Panc1 (cell line): ENCODE data around the gene ADGRB3. TPM values are rescaled to one million over a fixed set of nuclear protein-coding genes. Genes with fewer than 3 reads are reported as not detected.

Experiments used
- ATAC-seq: fragments of 200-7000 bp; cut with Tn5 transposase; 2 replicates; pipeline ENCODE4 v1.9.1; 2020; ENCODE audit warnings: mild to moderate bottlenecking, moderate library complexity
- BruUV-seq: library from RNA; stranded (reverse); fragments of 400-500 nt; replicated peaks from 2 replicates; lab custom pipeline; 2021; lab: Mats Ljungman, UMichigan
- CTCF ChIA-PET: fragments of 300-600 bp; sonication (Branson Sonifier 250); formaldehyde crosslinking; loops from one replicate; lab custom pipeline; 2022; ENCODE audit warnings: antibody characterized with exemption; lab: Charles Lee
- POLR2A ChIA-PET: fragments of 300-600 bp; sonication (Branson Sonifier 250); formaldehyde crosslinking; loops from one replicate; lab custom pipeline; 2022; ENCODE audit warnings: antibody characterized with exemption; lab: Charles Lee
- DNase-seq: peaks from one replicate; pipeline ENCODE4 v3.0.0-alpha.2; 2010; ENCODE audit warnings: low read depth, low spot score
- H3K27ac ChIP-seq: 2 replicates; pipeline ENCODE4 v1.5.1; 2011; ENCODE audit warnings: mild to moderate bottlenecking, low read length, inconsistent platforms
- H3K27me3 ChIP-seq: fragments of 200-500 bp; sonication (Bioruptor generic); 2 replicates; pipeline ENCODE4 v1.6.0; 2014; ENCODE audit warnings: low read length, inconsistent platforms; ENCODE audit not compliant: control insufficient read depth, insufficient read depth
- H3K36me3 ChIP-seq: fragments of 200-500 bp; sonication (Bioruptor generic); 2 replicates; pipeline ENCODE4 v1.5.1; 2014; ENCODE audit warnings: inconsistent platforms, mild to moderate bottlenecking, low read length, moderate library complexity; ENCODE audit not compliant: control insufficient read depth, insufficient read depth
- H3K4me1 ChIP-seq: 2 replicates; pipeline ENCODE4 v1.5.1; 2011; ENCODE audit warnings: inconsistent platforms, mild to moderate bottlenecking, low read length, moderate library complexity; ENCODE audit not compliant: control insufficient read depth, insufficient read depth
- H3K4me3 ChIP-seq, 2 experiments: 2 replicates each; pipeline ENCODE4 v1.5.1; 2011 to 2012; ENCODE audit warnings: low read depth in 2 of 2, low read length in 2 of 2, mild to moderate bottlenecking in 2 of 2, inconsistent platforms in 1 of 2, moderate library complexity in 1 of 2
- H3K9me3 ChIP-seq: fragments of 200-500 bp; sonication (Bioruptor generic); 2 replicates; pipeline ENCODE4 v1.5.1; 2014; ENCODE audit warnings: low read depth, mild to moderate bottlenecking, inconsistent platforms, low read length, moderate library complexity; ENCODE audit not compliant: control insufficient read depth, insufficient read depth
- POLR2AphosphoS5 ChIP-seq: IDR thresholded peaks from 2 replicates; pipeline ENCODE4 v1.6.1; 2012; ENCODE audit warnings: mild to moderate bottlenecking, low read depth, low read length, moderate library complexity
- SIN3A ChIP-seq: IDR thresholded peaks from 2 replicates; pipeline ENCODE4 v1.6.1; 2012; ENCODE audit warnings: low read depth, mild to moderate bottlenecking, low read length, moderate library complexity, borderline replicate concordance; ENCODE audit not compliant: insufficient read depth
- TCF7L2 ChIP-seq: IDR thresholded peaks from 2 replicates; pipeline ENCODE4 v1.6.1; 2011; ENCODE audit warnings: mild to moderate bottlenecking, low read depth, low read length, inconsistent platforms
- in situ Hi-C: cut with HindIII; loops from 2 replicates; pipeline ENCODE4 v1.10.0; 2016; ENCODE audit warnings: low sequenced_read_pairs, low pct_unique_long_range_greater_than_20kb
- intact Hi-C: fragments of 100-400 bp; cut with micrococcal nuclease; formaldehyde crosslinking; loops from one replicate; pipeline ENCODE4 v1.10.0; 2022; ENCODE audit not compliant: unreplicated experiment
- total RNA-seq: library from RNA; stranded (reverse); gene quantifications from one replicate; pipeline ENCODE4 v1.2.1, GENCODE V29; 2021; ENCODE audit not compliant: unreplicated experiment
- TF ChIP-seq, protein P1 (sequence below), 2 experiments: IDR thresholded peaks; 2 replicates each; pipeline ENCODE4 v1.6.1; 2011 to 2012; ENCODE audit warnings: low read depth in 2 of 2, control low read depth in 1 of 2, low read length in 1 of 2, mild to moderate bottlenecking in 1 of 2, moderate library complexity in 1 of 2; ENCODE audit not compliant: insufficient read depth in 1 of 2
- TF ChIP-seq, protein P2 (sequence below): fragments of 450-650 bp; IDR thresholded peaks from 2 replicates; pipeline ENCODE4 v1.5.1; 2017; ENCODE audit warnings: mild to moderate bottlenecking

ADGRB3 gene
- total RNA-seq, 1 experiment from 2014 or later: 0.10 TPM

DNA sequence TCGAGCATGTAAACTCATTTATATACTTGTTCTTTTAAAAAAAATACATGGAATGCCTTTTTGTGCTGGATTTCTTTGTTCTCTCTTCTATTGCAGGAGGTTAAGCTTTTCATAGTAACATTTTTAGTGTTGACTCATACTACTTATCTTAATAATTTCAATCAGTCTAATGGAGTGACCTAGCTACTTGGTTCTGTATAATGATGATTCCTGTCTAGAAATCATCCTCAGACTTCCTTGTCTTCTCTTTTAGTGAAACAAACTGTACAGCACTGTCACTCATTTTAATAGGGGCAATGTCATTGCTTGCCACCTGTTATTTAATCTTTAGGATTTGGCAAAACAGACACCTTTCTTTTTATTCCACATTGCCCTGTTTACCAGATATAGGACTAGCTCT, 62.3 kb downstream of the ADGRB3 start:
- no peak overlapping the region for H3K4me3 ChIP-seq
- no peaks in the 10 kb centered on the region for H3K4me1 ChIP-seq
- ChIA-PET POLR2A (no interaction called here), CTCF (no interaction called here)
- H3K36me3 ChIP-seq: no peaks in the 10 kb centered on the region
- no TSS peak for BruUV-seq
- H3K9me3 ChIP-seq: no peaks in the 10 kb centered on the region
- TF ChIP-seq, protein P1, sequence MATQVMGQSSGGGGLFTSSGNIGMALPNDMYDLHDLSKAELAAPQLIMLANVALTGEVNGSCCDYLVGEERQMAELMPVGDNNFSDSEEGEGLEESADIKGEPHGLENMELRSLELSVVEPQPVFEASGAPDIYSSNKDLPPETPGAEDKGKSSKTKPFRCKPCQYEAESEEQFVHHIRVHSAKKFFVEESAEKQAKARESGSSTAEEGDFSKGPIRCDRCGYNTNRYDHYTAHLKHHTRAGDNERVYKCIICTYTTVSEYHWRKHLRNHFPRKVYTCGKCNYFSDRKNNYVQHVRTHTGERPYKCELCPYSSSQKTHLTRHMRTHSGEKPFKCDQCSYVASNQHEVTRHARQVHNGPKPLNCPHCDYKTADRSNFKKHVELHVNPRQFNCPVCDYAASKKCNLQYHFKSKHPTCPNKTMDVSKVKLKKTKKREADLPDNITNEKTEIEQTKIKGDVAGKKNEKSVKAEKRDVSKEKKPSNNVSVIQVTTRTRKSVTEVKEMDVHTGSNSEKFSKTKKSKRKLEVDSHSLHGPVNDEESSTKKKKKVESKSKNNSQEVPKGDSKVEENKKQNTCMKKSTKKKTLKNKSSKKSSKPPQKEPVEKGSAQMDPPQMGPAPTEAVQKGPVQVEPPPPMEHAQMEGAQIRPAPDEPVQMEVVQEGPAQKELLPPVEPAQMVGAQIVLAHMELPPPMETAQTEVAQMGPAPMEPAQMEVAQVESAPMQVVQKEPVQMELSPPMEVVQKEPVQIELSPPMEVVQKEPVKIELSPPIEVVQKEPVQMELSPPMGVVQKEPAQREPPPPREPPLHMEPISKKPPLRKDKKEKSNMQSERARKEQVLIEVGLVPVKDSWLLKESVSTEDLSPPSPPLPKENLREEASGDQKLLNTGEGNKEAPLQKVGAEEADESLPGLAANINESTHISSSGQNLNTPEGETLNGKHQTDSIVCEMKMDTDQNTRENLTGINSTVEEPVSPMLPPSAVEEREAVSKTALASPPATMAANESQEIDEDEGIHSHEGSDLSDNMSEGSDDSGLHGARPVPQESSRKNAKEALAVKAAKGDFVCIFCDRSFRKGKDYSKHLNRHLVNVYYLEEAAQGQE (IDR thresholded peaks at IDR 0.05; ENCODE audit: insufficient read depth in 1 of 2, low read depth in 2 of 2, low read length in 1 of 2): no peak
- TF ChIP-seq POLR2AphosphoS5 (no peak), SIN3A (no peak), TCF7L2 (no peak)
- TF ChIP-seq, protein P2, sequence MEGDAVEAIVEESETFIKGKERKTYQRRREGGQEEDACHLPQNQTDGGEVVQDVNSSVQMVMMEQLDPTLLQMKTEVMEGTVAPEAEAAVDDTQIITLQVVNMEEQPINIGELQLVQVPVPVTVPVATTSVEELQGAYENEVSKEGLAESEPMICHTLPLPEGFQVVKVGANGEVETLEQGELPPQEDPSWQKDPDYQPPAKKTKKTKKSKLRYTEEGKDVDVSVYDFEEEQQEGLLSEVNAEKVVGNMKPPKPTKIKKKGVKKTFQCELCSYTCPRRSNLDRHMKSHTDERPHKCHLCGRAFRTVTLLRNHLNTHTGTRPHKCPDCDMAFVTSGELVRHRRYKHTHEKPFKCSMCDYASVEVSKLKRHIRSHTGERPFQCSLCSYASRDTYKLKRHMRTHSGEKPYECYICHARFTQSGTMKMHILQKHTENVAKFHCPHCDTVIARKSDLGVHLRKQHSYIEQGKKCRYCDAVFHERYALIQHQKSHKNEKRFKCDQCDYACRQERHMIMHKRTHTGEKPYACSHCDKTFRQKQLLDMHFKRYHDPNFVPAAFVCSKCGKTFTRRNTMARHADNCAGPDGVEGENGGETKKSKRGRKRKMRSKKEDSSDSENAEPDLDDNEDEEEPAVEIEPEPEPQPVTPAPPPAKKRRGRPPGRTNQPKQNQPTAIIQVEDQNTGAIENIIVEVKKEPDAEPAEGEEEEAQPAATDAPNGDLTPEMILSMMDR: no peak
- intact Hi-C loops: no loop called here
- DNase-seq: no peak
- H3K27me3 ChIP-seq: no peaks in the 10 kb centered on the region
- in situ Hi-C loops: no loop called here
- no peak for ATAC-seq
- no peak overlapping the region for H3K27ac ChIP-seq

DNA sequence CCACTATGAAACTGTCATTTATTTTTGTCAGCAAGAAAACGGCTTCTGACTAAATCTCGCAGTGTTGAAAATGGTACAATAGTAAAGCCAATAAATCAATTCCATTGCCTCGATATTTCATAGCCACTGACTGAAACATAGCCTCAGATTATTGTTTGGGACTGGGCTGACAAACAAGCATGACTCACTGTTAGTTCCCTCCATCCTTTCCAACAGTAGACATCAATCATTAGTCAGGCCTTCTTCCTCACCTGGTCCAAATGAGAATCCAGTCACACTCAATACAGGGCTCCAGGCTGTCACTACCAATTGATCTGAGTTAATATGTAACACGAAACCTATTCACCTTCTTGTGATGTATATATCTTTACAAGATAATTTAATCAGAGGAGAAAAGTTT, 66.1 kb downstream of the ADGRB3 start:
- Histone ChIP-seq H3K4me3 (no peak overlapping the region), H3K27ac (no peak overlapping the region), H3K27me3 (no peaks in the 10 kb centered on the region), H3K9me3 (no peaks in the 10 kb centered on the region), H3K4me1 (no peaks in the 10 kb centered on the region), H3K36me3 (no peaks in the 10 kb centered on the region)
- CTCF ChIA-PET: no interaction called here
- no peak for ATAC-seq
- intact Hi-C loops: no loop called here
- POLR2A ChIA-PET: no interaction called here
- no TSS peak for BruUV-seq
- in situ Hi-C loops: no loop called here
- TF ChIP-seq POLR2AphosphoS5 (no peak), SIN3A (no peak), TCF7L2 (no peak)
- TF ChIP-seq, protein P2: no peak
- TF ChIP-seq, protein P1 (IDR thresholded peaks at IDR 0.05; ENCODE audit: insufficient read depth in 1 of 2, low read depth in 2 of 2, low read length in 1 of 2): no peak
- no peak for DNase-seq
